K562 (cell line): ENCODE measurements around the gene PEX13. TPM values are rescaled to one million over a fixed set of nuclear protein-coding genes. Genes with fewer than 3 reads are reported as not detected.

Source experiments
- GTF2B ChIP-seq: IDR thresholded peaks from 2 replicates; pipeline ENCODE4 v1.6.1; 2011; ENCODE audit not compliant: insufficient read length; ENCODE audit errors: extremely low read depth
- HNRNPUL1 ChIP-seq: fragments of 200-400 bp; formaldehyde crosslinking; IDR thresholded peaks from 2 replicates; pipeline ENCODE4 v1.6.1; 2017; ENCODE audit warnings: low read length
- MNT ChIP-seq, 2 experiments: fragments of 450-650 bp; conservative IDR thresholded peaks; 2 replicates each; pipeline ENCODE4 v1.6.1; 2017; ENCODE audit warnings: mild to moderate bottlenecking in 2 of 2, moderate library complexity in 2 of 2
- MTA2 ChIP-seq: fragments of 450-650 bp; IDR thresholded peaks from 2 replicates; pipeline ENCODE4 v1.6.1; 2016; ENCODE audit warnings: low read depth
- RBM15 ChIP-seq: fragments of 200-400 bp; formaldehyde crosslinking; IDR thresholded peaks from 2 replicates; pipeline ENCODE4 v1.6.1; 2018; ENCODE audit warnings: mild to moderate bottlenecking, low read length, moderate library complexity; ENCODE audit not compliant: insufficient read depth
- ZNF239 ChIP-seq: fragments of 250-450 bp; sonication (Bioruptor Pico); IDR thresholded peaks from 2 replicates; pipeline ENCODE4 v1.4.0; 2020; ENCODE audit warnings: mild to moderate bottlenecking
- ZNF277 ChIP-seq: fragments of 250-450 bp; sonication (Bioruptor Pico); IDR thresholded peaks from 2 replicates; pipeline ENCODE4 v1.8.0; 2022; ENCODE audit warnings: inconsistent platforms, mild to moderate bottlenecking, moderate library complexity, borderline replicate concordance
- ZNF717 ChIP-seq: fragments of 250-450 bp; sonication (Bioruptor Pico); IDR thresholded peaks from 2 replicates; pipeline ENCODE4 v1.5.0; 2021
- ZNF766 ChIP-seq: fragments of 200-800 bp; sonication (Bioruptor generic); conservative IDR thresholded peaks from 2 replicates; pipeline ENCODE4 v1.6.1; 2016; ENCODE audit warnings: missing genetic modification characterization, missing compliant biosample characterization
- polyA plus RNA-seq, 8 experiments: library from polyadenylated mRNA; depleted of rRNA in 4 of 8; stranded (reverse) in 5 of 8; unstranded in 3 of 8; fragments of >200 nt; fragmentation: Nextera tagmentation in 2 of 8; fragmentation: Illumina TruSeq in 1 of 8; extraction: Ambion mirVana in 2 of 8; extraction: Trizol in 1 of 8; gene quantifications; 2 replicates each; pipeline versions ENCODE4 v1.2.1 to v1.2.3, GENCODE V29; 2011 to 2014; ENCODE audit warnings: inconsistent platforms in 1 of 8, missing spikeins in 1 of 8
- total RNA-seq, 7 experiments: library from RNA; depleted of rRNA in 6 of 7; stranded (reverse); fragments of >200 nt in 6 of 7; fragmentation: Illumina TruSeq in 2 of 7; extraction: Trizol in 2 of 7; gene quantifications; 2 replicates each; pipeline versions ENCODE4 v1.2.1 to v1.2.3, GENCODE V29; 2011 to 2021; ENCODE audit warnings: low replicate concordance in 1 of 7
- TF ChIP-seq, protein P1 (sequence below), 3 experiments: fragments of 200-800 bp in 1 of 3; sonication (Bioruptor generic) in 1 of 3; sonication (generic) in 1 of 3; formaldehyde crosslinking in 1 of 3; IDR thresholded peaks; 2 replicates each; pipeline versions ENCODE4 v1.6.1 to v1.8.0; 2016 to 2022; ENCODE audit warnings: mild to moderate bottlenecking in 2 of 3, missing compliant biosample characterization in 2 of 3, missing genetic modification characterization in 2 of 3, missing genetic modification reagents in 1 of 3
- TF ChIP-seq, protein P2 (sequence below): IDR thresholded peaks from 3 replicates; pipeline ENCODE4 v1.6.1; 2011; ENCODE audit warnings: borderline replicate concordance, mild to moderate bottlenecking, moderate library complexity; ENCODE audit not compliant: insufficient read length; ENCODE audit errors: extremely low read depth
- TF ChIP-seq, protein P3 (sequence below): sonication (generic); formaldehyde crosslinking; IDR thresholded peaks from 2 replicates; pipeline ENCODE4 v1.8.1; 2022; ENCODE audit warnings: missing genetic modification reagents

PEX13 gene
- total and polyA plus RNA-seq, 9 of the 15 experiments (the other 6 are each of a cell fraction or from before 2014, with no cell fraction given) = 4.0 to 30.4 (median 18.8) TPM

DNA sequence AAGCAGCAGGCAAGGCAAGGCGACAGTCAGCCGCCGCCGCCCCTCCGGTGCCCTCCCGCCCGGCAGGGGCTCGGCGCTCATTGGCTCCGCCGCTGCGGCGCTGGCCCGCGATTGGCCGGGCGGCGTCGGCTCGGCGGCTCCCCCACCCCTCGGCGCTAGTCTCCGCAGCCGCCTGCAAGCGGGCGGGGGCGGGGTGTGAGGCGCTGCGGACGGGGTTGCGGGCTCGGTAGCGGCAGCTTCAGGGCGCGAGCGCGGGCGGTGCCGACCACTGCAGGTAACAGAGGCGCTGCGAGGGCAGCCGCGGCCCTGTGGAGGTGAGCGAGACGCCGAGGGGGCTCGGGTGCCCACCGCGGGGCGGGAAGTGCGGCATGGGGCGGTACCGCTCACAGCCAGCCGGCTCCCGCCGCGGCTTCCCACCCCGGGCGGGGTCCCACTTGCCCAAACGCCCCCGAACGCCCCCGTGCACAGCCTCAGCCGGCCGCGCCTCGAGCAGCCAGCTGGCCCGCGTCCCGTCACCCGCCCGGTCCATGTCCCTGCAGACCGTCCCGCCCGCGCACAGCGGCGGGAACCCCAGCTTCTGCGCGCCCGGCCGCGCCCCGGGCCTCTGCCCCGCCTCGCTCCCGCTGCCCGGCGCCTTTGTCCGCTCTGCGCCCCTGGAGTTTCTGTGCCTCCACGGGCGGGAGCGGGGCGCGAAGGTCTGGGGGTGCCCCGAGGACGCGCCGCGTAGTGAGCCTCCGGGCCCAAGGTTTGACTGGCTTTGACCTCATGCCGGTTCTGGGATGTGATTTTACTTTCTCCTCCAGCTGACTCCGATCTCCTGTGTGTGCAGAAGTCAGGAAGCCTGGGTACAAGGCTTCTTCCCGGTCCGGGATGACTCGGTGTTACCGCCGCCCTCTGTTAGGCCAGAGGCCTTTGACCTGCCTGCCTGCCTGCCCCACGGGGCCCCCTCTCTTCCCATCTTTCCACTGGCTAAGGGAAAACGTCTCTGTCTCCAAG lies 48.5 kb downstream of the PEX13 start, which contains the start of gene SANBR (continued):
- TF ChIP-seq, protein P1, sequence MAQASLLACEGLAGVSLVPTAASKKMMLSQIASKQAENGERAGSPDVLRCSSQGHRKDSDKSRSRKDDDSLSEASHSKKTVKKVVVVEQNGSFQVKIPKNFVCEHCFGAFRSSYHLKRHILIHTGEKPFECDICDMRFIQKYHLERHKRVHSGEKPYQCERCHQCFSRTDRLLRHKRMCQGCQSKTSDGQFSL (CRISPR knock-in tag; IDR thresholded peaks at IDR 0.05) = no peak
- TF ChIP-seq, protein P1 (tag; IDR thresholded peaks at IDR 0.05) = peak in 1 of 2 experiments; percentile 28; a peak in 1 of 4 replicates
- TF ChIP-seq ZNF239 (CRISPR knock-in tag) = no peak
- no peak for TF ChIP-seq ZNF717
- no peak for TF ChIP-seq HNRNPUL1
- TF ChIP-seq ZNF277 (CRISPR knock-in tag) = no peak
- TF ChIP-seq GTF2B = no peak
- TF ChIP-seq MTA2 = no peak
- TF ChIP-seq, protein P2, sequence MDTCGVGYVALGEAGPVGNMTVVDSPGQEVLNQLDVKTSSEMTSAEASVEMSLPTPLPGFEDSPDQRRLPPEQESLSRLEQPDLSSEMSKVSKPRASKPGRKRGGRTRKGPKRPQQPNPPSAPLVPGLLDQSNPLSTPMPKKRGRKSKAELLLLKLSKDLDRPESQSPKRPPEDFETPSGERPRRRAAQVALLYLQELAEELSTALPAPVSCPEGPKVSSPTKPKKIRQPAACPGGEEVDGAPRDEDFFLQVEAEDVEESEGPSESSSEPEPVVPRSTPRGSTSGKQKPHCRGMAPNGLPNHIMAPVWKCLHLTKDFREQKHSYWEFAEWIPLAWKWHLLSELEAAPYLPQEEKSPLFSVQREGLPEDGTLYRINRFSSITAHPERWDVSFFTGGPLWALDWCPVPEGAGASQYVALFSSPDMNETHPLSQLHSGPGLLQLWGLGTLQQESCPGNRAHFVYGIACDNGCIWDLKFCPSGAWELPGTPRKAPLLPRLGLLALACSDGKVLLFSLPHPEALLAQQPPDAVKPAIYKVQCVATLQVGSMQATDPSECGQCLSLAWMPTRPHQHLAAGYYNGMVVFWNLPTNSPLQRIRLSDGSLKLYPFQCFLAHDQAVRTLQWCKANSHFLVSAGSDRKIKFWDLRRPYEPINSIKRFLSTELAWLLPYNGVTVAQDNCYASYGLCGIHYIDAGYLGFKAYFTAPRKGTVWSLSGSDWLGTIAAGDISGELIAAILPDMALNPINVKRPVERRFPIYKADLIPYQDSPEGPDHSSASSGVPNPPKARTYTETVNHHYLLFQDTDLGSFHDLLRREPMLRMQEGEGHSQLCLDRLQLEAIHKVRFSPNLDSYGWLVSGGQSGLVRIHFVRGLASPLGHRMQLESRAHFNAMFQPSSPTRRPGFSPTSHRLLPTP = no peak
- TF ChIP-seq, protein P3, sequence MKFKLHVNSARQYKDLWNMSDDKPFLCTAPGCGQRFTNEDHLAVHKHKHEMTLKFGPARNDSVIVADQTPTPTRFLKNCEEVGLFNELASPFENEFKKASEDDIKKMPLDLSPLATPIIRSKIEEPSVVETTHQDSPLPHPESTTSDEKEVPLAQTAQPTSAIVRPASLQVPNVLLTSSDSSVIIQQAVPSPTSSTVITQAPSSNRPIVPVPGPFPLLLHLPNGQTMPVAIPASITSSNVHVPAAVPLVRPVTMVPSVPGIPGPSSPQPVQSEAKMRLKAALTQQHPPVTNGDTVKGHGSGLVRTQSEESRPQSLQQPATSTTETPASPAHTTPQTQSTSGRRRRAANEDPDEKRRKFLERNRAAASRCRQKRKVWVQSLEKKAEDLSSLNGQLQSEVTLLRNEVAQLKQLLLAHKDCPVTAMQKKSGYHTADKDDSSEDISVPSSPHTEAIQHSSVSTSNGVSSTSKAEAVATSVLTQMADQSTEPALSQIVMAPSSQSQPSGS = no peak
- TF ChIP-seq RBM15 = no peak
- no peak for TF ChIP-seq ZNF766
- TF ChIP-seq MNT (conservative IDR thresholded peaks at IDR 0.05) = 0 out of 4 replicates have a peak, but pooled peaks of 1 of the 2 experiments have one; percentile 20
